SJSA1 (cell line): ENCODE measurements around the gene SLC19A1. TPM values are rescaled to one million over a fixed set of nuclear protein-coding genes. Genes with fewer than 3 reads are reported as not detected.

ENCODE experiments used
- DNase-seq, 2 experiments: peaks; one replicate each; pipeline ENCODE4 v3.0.0-alpha.2; 2015 to 2020; ENCODE audit warnings: low spot score in 2 of 2, low read depth in 1 of 2
- H3K27ac ChIP-seq: fragments of 250-450 bp; sonication (Bioruptor Pico); 2 replicates; pipeline ENCODE4 v1.5.1; 2020; ENCODE audit warnings: mild to moderate bottlenecking, moderate library complexity
- H3K27me3 ChIP-seq: fragments of 250-450 bp; sonication (Bioruptor Pico); replicated peaks from 2 replicates; pipeline ENCODE4 v1.5.1; 2020; ENCODE audit warnings: mild to moderate bottlenecking, moderate library complexity
- H3K36me3 ChIP-seq: fragments of 250-450 bp; sonication (Bioruptor Pico); 2 replicates; pipeline ENCODE4 v1.5.1; 2020; ENCODE audit warnings: mild to moderate bottlenecking
- H3K4me1 ChIP-seq: fragments of 250-450 bp; sonication (Bioruptor Pico); replicated peaks from 2 replicates; pipeline ENCODE4 v1.6.1; 2021; ENCODE audit warnings: mild to moderate bottlenecking
- H3K4me3 ChIP-seq: fragments of 250-450 bp; sonication (Bioruptor Pico); 2 replicates; pipeline ENCODE4 v1.5.1; 2020; ENCODE audit warnings: mild to moderate bottlenecking
- H3K9me3 ChIP-seq: fragments of 250-450 bp; sonication (Bioruptor Pico); replicated peaks from 2 replicates; pipeline ENCODE4 v1.5.1; 2020; ENCODE audit warnings: mild to moderate bottlenecking
- total RNA-seq: library from RNA; depleted of rRNA; stranded (reverse); fragments of >200 nt; shearing (Covaris generic); gene quantifications from 2 replicates; pipeline ENCODE4 v1.2.3, GENCODE V29; 2014

SLC19A1 gene
- total RNA-seq, 1 experiment from 2014 or later, result 18.0 TPM

DNA sequence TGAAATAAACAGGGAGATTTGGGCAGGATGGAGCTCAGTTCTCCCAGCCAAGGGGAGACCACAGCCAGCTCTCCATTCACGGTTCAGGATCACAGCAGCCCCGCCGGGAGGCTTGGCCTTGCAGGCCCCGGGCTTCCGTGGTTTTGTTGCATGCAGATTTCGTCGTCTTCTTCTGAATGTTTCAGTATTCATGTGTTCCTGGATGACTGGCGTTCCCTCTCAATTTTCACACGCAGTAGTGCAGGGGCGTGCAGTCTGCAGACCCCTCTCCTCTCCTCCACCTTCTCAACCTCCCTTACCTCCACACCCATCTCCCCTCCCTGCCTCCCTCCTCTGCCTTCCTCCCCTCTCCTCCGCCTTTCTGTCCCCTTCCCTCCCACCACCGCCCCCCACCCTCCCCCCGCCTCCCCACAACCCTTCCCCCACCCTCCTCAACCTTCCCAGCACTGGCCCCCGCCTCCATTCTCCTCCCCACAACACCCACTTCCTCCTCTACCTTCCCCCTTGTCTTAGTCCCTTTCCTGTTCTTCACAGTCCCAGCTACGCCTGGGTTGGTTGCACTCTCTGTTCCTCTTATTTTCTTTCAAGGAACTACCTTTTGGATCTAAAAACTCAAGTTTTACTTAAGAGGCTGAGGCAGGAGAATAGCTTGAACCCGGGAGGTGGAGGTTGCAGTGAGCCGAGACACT, 8.4 kb upstream of the SLC19A1 start:
- no peak for DNase-seq
- H3K4me1 ChIP-seq, result peaks cover 29% of the 10 kb centered on the region
- H3K36me3 ChIP-seq, result peaks cover 7% of the 10 kb centered on the region
- no peak overlapping the region for H3K4me3 ChIP-seq
- H3K9me3 ChIP-seq, result peaks cover 3% of the 10 kb centered on the region; the same call in 1 of the 2 replicates
- H3K27ac ChIP-seq, result no peak overlapping the region
- no peaks in the 10 kb centered on the region for H3K27me3 ChIP-seq

DNA sequence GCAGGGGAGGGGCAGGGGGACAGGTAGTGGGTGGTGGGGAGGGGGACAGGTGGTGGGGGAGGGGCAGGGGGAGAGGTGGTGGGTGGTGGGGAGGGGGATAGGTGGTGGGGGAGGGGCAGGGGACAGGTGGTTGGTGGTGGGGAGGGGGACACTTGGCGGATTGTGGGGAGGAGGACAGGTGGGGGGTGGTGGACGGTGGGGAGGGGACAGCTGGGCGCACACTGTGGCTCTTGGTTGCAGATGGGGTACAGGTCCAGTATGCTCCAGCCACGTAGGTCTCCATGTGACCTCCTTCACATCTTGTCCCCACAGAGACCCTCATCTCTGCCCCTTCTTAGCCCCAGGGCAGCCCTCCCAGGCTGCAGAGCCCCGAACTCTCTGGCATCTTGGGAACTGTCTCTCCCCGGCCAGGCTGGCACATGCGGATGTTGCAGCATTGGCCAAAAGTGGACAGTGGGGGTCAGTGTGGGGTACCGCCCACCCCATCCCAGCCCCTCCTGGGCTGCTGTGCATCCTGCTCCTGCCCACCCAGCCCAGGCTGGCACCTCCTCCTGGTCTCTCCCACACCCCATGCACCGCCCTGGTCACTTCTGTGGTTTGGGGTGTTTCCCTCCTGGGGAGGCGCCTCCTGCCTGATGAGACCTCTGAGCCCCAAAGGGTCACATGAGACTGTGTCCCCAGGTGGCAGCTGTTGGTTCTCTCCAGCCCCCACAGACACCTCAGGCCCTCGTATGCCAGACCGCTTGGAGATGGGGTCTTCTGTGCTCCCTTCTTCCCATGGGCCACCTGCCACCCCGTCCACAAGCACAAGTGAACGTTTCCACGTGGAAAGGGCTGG, 7.6 kb upstream of the SLC19A1 start:
- Histone ChIP-seq H3K9me3 (peaks cover 3% of the 10 kb centered on the region; the same call in 1 of the 2 replicates), H3K4me3 (no peak overlapping the region), H3K27ac (no peak overlapping the region), H3K4me1 (peaks cover 27% of the 10 kb centered on the region), H3K27me3 (no peaks in the 10 kb centered on the region), H3K36me3 (peaks cover 5% of the 10 kb centered on the region; the same call in 1 of the 2 replicates)
- no peak for DNase-seq

- peaks cover 5% of the 10 kb centered on the region; the same call in 1 of the 2 replicates for H3K36me3 ChIP-seq
- peaks cover 24% of the 10 kb centered on the region for H3K4me1 ChIP-seq
- H3K9me3 ChIP-seq, result peaks cover 3% of the 10 kb centered on the region; the same call in 1 of the 2 replicates
- DNase-seq, result no peak
- H3K27ac ChIP-seq, result no peak overlapping the region
- no peaks in the 10 kb centered on the region for H3K27me3 ChIP-seq
- no peak overlapping the region for H3K4me3 ChIP-seq
These were observed 6.7 kb upstream of the SLC19A1 start for GRCh38 chr21:45548711-45549491.

GRCh38 chr21:45547545-45547900, 5.3 kb upstream of the SLC19A1 start:
- DNase-seq, result no peak
- Histone ChIP-seq H3K27me3 (no peaks in the 10 kb centered on the region), H3K27ac (no peak overlapping the region), H3K4me1 (peaks cover 28% of the 10 kb centered on the region), H3K36me3 (0 out of 2 replicates have a peak, but pooled peaks cover 3% of the 10 kb centered on the region), H3K4me3 (no peak overlapping the region), H3K9me3 (peaks cover 3% of the 10 kb centered on the region; the same call in 1 of the 2 replicates)

DNA sequence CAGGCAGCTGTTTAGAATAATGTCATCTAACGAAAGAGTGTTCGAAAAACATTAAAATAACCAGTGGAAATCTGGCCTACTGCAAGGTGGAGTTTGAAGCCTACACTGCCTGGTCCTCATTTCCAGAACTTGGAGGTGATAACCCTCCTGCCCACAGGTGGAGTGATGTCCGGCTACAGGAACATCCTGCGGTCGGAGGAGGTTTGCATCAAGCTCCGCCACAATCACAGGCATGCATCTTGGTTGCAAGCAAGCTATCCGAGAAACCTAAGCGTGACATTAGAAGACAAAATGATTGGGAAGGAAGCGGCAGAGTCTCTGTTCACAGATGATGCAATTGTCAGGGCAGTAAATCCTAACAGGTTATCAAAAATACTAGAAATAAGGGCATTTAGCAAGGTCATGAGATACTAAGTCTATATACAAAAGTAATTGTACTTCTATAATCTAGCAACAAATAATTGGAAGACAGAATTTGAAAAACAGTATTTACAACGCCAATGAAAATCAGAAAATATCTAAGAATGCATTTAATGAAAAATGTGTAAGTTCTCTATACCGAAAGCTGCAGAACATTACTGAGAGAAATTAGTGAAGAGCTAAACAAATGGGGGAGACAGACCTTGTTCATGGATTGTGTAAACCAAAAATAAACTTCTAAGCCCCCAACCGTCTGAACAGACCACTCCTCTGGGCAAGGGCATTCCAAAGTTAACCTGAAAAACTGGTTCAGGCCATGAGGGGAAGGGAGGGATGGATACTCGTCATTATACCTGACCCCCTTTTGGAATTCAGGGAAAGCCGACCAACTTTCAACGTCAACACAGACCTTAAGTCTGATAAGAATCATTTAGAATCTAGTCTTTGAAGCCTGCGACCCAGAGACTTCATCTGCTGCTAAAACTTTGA, 4.7 kb upstream of the SLC19A1 start:
- peaks cover 3% of the 10 kb centered on the region; the same call in 1 of the 2 replicates for H3K9me3 ChIP-seq
- no peak overlapping the region for H3K4me3 ChIP-seq
- no peaks in the 10 kb centered on the region for H3K27me3 ChIP-seq
- H3K36me3 ChIP-seq, result 0 out of 2 replicates have a peak, but pooled peaks cover 3% of the 10 kb centered on the region
- no peak for DNase-seq
- no peak overlapping the region for H3K27ac ChIP-seq
- H3K4me1 ChIP-seq, result peaks cover 24% of the 10 kb centered on the region

- Histone ChIP-seq H3K27me3 (no peaks in the 10 kb centered on the region), H3K4me3 (no peak overlapping the region), H3K36me3 (0 out of 2 replicates have a peak, but pooled peaks cover 3% of the 10 kb centered on the region), H3K4me1 (peaks cover 22% of the 10 kb centered on the region), H3K27ac (no peak overlapping the region), H3K9me3 (peaks cover 3% of the 10 kb centered on the region; the same call in 1 of the 2 replicates)
- no peak for DNase-seq
These were observed 3.7 kb upstream of the SLC19A1 start for GRCh38 chr21:45545691-45546531.

DNA sequence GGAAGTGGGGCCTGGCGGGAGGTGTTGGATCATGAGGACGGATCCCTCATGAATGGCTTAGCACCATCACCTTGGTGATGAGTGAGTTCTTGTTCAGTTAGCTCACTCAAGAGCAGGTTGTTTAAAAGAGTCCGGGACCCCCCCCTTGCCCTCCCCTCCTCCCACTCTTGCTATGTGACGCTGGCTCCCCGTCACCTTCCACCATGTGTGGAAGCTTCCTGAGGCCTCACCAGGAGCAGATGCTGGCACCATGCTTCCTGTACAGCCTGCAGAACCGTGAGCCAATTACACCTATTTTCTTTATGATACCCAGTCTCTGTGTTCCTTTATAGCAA, 3.0 kb upstream of the SLC19A1 start:
- peaks cover 21% of the 10 kb centered on the region for H3K4me1 ChIP-seq
- peak in 1 of 2 experiments; percentile 26 for DNase-seq
- H3K9me3 ChIP-seq, result peaks cover 3% of the 10 kb centered on the region; the same call in 1 of the 2 replicates
- no peak overlapping the region for H3K27ac ChIP-seq
- H3K36me3 ChIP-seq, result 0 out of 2 replicates have a peak, but pooled peaks cover 3% of the 10 kb centered on the region
- no peak overlapping the region for H3K4me3 ChIP-seq
- H3K27me3 ChIP-seq, result no peaks in the 10 kb centered on the region

- Histone ChIP-seq H3K27me3 (no peaks in the 10 kb centered on the region), H3K27ac (no peak overlapping the region), H3K9me3 (peaks cover 3% of the 10 kb centered on the region; the same call in 1 of the 2 replicates), H3K36me3 (peaks cover 5% of the 10 kb centered on the region; the same call in 1 of the 2 replicates), H3K4me3 (no peak overlapping the region), H3K4me1 (peaks cover 21% of the 10 kb centered on the region)
- DNase-seq, result peak in 1 of 2 experiments; percentile 38
These were observed 2.4 kb upstream of the SLC19A1 start for GRCh38 chr21:45544449-45545235.

- H3K36me3 ChIP-seq, result peaks cover 5% of the 10 kb centered on the region; the same call in 1 of the 2 replicates
- no peak overlapping the region for H3K4me3 ChIP-seq
- H3K27me3 ChIP-seq, result no peaks in the 10 kb centered on the region
- peak in 1 of 2 experiments; percentile 41 for DNase-seq
- peaks cover 2% of the 10 kb centered on the region; the same call in 1 of the 2 replicates for H3K9me3 ChIP-seq
- no peak overlapping the region for H3K27ac ChIP-seq
- H3K4me1 ChIP-seq, result peaks cover 21% of the 10 kb centered on the region
These were observed 1.6 kb upstream of the SLC19A1 start for GRCh38 chr21:45543710-45544448.

- H3K4me1 ChIP-seq, result peaks cover 21% of the 10 kb centered on the region
- H3K9me3 ChIP-seq, result no peaks in the 10 kb centered on the region
- peak in 1 of 2 experiments; percentile 38 for DNase-seq
- no peak overlapping the region for H3K4me3 ChIP-seq
- H3K27me3 ChIP-seq, result no peaks in the 10 kb centered on the region
- no peak overlapping the region for H3K27ac ChIP-seq
- H3K36me3 ChIP-seq, result peaks cover 2% of the 10 kb centered on the region; the same call in 1 of the 2 replicates
These were observed 1.1 kb upstream of the SLC19A1 start for GRCh38 chr21:45543371-45543709.
